CD4-positive, alpha-beta T cell treated with Interleukin-6 for 4 hours (primary cell): ENCODE data around the gene SULF2.

Source experiments
- DNase-seq: peaks from one replicate; pipeline ENCODE4 v3.0.0-alpha.2; 2020; ENCODE audit warnings: mixed read lengths

SULF2 gene

DNA sequence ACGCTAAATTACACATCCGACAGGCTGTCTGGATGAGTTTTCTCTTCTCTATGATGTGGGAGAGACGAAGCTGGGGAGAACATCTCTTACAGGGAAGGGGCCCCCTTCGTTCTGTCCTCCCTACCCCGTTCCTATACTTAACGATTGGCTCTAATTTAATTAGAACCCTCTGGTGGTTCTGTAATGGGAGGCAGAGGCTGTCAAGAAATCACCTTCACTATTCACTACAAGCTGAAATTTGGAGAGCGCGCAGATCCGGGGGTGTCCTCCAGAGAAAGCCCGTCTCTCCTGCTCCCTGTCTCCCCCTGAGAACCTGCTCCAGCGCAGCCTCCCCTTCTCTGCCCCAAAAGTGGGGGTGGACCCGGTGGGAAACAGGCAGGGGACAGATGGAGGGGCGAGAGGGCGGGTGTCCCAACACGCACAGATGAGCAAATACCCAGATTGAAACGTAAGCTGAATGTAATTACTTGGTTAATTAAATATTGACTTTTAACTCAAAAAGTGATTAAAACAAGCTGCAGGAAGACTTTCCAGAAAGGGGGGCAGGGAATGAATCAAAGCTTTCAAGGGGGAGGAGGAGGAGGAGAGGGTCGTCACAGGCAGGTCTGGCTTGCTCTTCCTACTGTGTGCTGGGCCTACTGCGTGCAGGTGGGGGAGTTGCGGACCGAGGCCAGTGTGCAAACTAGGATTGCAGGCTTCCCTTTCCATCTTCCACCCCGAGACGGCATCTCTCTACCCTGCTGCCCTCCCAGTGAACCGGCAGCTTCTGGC, 1.3 kb downstream of the SULF2 start:
- DNase-seq = no peak

DNA sequence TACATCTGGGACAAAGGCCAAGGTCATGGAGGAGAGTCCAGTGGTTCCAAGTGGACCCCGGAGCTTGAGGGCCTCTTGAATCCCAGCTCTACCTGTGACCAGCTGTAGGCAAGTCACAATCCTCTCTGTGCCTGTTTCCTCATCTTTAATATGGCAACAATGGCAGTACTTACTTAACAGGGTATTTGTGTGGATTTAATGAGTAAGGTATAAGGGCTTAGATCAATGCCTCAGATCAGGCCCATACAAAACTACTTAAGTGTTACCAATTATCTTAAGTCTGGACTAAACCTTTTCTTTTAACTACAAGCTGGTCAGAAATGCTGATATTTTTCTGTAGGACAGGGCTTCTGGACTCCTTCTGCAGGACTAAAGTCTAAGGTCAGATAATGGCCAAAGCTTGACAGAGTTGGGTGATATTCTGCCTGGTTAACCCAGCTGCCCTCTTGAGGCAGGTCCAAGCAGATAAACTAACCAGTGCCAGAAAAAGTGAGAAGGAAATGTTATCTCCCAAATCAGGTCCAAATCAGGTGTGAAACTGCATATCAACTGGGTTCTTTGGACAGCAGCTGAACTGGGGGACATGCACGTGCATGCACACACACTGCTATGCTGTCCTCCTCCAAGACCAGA, 2.2 kb downstream of the SULF2 start:
- no peak for DNase-seq

DNA sequence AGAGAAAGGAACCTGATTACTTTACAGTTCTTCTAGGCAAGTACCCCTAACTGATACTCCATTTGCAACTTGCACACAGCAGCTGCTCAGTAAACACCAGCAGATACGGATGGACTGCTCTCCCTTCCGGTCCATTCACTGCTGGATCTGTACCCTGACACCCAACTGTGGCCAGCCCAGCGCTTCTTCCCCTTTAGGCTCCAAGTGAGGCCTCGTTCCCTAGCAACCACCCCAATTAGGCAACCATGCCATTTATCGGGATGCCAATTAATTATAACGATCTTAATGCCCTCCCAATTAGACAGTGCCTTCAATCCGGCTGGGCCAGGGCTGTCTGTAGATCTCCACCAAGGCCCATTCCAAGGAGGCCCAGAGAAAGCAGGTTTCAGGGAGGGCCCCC, 3.2 kb downstream of the SULF2 start:
- no peak for DNase-seq

DNA sequence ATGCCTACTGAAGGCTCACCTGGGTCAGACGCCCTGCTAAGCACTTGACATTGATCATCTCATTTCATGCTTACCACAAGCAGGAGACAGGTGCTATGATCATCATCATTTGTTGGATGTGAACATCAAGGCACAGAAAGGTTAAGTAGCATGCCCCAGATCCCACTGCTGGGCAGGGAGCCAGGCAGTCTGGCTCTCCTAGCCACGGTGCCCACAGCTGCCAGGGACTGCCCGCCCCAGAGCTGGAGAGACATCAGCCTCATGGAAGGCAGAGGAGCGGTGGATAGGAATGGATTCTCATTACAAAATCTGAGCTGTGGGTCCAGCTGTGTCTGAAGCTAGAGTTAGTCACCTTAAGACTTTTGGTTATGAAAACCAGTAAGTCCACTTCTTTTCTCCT, 3.6 kb downstream of the SULF2 start:
- no peak for DNase-seq

DNA sequence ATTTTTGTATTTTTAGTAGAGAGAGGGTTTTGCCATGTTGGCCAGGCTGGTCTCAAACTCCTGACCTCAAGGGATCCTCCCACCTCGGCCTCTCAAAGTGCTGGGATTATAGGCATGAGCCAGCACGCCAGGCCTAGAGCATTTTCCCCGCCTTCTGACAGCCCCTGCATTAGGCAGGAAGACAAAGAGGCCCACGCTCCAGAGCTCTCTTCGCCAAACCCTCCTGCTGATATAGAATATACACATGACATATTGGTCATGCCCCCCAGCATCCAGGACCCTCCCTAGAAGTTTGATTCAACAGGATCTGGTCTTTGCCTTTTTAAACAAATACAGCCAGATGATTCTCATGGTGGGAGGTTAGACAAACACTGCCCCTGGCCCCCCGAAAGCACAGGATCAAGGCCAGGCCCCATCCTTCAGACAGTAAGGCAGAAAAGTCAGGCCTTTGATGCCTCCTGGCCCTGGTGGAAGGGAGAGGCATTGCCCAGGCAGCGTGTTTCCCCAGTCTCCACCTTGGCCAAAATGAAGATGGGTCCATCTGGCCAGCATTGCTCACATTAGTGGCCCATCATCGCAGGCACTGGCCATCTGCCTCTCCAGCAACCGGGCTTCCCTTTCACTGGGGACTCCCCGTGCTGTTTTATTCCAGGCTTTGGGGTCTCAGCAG, 4.4 kb downstream of the SULF2 start:
- DNase-seq = no peak

DNA sequence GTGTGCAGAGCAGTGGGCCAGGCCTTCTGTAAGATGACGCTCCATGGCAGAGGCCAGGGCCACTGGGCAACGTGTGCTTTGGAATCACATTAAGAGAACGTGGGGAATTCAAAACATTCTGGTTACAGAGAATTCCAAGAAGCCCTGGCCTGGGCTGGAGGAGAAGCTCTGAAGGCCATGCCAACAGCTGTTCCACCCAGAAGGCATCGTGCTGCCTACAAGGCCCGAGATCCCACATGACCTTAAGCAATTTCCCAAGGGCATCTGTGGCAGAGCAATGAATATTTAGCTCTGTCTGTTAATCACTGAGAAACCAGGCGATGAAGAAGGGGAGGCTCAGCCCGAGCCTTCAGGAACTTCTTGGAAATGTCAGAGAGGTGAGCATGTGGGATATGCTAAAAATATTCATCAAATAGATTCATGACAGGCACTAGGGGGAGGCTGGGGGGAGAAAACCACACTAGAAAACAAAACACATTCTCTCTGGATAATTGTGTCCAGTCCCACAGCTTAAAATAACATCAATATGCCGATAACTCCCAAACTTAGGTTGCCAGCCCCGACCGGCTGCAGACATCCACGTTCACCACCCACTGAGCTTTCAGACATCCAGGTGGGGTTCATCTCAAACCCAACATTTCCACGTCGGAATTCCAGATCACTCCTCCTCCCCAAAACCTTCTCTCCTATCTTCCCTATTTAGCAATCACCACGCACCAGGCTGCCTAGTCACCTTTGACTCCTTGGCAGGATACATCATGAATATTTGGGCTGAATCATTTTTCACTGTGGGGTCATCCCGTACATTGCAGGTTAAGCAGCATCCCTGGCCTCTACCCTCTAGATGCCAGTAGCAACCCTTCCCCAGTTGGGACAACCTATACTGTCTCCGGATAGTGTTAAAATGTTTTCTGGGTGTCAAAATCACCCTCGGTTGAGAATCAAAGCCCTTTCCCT, 6.6 kb downstream of the SULF2 start:
- no peak for DNase-seq

DNA sequence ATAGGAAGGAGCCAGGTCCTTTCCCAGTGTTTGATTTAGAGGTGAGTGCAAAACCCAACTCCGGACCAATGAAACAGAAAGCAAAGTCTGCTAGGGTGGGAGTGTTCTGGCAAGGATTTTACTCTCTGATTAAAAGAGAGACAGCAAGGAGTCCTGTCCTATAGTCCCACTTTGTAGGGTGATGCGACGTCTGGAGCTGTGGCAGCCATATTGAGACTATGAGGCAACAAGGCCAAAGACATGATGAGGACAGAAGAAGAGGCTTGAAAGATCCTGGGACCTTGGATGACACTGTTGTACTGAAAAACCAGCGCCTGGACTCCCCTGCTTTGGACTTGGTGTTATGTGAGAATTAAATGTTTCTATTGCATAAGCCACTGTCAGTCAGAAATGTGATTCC, 8.1 kb downstream of the SULF2 start:
- DNase-seq = no peak

DNA sequence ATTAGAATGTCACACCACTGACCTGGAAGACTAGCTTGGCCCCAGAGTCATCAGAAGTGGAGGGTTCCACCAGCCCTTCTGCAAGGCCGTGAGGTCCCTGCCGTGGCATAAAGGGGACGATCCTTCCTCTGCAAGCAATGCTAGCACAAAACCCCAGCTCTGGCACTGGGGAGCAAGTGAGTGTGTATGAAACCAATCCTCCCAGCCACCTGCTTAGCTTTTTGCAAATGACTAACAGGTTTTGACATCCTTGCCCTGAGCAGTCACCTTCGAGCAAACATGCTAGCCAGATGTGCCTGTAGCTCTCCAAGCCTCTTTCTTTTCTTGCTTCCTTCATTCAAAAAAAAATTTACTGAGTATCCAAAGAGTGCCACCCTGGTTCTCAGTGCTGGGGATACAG, 8.6 kb downstream of the SULF2 start:
- DNase-seq = no peak

DNA sequence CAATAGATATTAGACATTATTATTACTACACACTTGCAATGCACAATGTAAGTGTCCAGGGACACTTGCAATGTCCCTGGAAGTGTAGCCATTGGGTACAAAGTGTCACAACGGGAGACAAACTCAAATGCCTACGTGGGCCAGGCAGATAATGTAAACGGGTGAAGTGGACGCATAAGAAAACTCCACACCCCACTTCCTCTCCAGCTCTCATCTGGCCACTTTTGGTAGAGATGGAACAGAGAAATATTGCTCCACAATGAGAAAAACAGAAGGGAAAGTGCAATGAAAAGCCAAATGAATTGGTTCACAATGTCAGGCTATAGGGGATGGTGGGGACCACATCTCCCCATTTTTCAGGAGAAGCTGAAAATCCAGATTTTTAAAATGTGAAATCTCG, 9.4 kb downstream of the SULF2 start:
- DNase-seq = no peak

DNA sequence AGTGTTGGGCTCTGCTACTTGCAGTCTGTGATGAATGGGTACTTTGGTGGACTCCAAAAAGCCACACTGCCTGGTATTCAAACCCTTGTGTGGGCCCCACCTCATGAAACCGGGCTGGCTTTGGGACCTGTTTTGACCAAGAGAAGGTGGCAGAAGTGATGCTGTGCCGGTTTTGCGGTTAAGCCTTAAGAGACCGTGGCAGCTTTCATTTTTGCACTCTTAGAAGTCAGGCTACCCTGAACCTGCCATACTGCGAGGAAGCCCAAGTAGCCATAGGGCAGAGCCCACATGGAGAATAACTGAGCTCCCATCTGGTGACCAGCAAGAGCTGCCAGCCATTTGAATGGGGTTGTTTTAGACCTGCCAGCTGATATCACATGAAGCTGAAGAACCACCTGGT, 10.2 kb downstream of the SULF2 start:
- no peak for DNase-seq

DNA sequence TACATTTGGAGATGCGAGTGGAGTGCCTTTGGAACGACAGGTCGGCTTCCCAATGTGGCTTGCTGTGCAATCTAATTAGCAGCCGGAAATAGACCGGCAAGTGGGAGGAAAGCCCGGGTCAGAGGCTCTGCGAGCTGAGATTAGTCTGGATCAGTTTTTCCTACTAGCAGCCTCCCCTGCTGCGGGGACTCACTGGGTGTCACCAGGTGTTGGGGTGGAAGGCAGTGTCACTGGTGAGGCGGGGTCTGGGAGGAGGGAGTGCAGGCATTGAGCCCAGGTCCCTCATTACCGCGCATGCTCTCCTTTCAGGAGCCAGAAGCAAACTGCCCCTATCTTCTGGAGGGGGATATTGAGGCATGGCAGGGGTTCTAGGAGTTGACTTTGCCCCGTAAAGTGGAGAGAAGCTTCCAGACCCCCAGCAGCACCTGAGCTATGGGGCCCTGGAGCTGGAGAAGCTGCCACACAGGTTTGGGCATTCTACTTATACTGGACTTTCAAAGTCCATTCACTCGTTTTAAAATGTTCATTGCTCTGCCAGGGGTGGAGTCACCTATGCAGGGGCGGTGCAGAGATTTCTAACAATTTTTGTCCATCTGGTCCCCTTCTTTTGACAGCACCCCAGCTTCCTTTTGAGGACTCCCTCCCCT, 11.0 kb downstream of the SULF2 start:
- DNase-seq = no peak

DNA sequence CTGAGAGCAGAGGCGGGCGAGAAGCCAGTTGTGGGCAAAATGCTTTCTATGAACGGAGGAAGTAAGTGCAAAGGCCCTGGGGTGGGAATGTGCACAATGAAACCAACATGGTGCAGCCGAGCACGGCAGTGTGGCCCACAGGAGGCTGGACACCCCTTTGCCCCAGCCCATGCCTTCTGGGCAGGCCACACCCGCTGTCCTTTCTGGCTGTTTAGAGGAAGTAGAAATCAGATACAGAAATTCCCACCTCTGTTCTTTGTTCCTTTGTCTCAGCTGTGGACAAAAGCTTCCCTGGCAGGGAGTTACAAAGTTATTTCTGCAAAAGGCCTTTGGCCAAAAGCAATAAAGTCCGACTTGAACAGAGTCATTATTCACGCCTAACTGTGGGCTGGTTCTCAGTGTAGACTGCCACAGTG, 11.9 kb downstream of the SULF2 start:
- no peak for DNase-seq

DNA sequence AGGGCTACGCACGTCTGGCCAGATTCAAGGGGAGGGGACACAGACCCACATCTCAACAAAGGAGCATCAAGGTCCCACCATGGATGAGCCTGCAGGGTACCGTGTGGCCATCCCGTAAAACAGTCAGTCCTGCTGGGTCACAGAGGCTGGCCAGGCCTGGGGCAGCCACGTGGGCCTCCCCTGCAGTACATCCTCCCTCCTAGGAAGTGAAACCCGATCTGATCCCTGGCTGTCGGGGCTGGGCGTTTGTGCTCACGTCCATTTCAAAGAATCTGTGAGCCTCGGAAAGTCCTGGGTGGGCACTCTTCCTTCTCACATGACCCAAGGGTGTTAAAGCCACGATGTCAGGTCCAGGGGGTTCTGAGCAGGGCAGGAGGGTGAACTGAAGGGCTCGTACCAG, 14.3 kb downstream of the SULF2 start:
- DNase-seq = no peak

DNA sequence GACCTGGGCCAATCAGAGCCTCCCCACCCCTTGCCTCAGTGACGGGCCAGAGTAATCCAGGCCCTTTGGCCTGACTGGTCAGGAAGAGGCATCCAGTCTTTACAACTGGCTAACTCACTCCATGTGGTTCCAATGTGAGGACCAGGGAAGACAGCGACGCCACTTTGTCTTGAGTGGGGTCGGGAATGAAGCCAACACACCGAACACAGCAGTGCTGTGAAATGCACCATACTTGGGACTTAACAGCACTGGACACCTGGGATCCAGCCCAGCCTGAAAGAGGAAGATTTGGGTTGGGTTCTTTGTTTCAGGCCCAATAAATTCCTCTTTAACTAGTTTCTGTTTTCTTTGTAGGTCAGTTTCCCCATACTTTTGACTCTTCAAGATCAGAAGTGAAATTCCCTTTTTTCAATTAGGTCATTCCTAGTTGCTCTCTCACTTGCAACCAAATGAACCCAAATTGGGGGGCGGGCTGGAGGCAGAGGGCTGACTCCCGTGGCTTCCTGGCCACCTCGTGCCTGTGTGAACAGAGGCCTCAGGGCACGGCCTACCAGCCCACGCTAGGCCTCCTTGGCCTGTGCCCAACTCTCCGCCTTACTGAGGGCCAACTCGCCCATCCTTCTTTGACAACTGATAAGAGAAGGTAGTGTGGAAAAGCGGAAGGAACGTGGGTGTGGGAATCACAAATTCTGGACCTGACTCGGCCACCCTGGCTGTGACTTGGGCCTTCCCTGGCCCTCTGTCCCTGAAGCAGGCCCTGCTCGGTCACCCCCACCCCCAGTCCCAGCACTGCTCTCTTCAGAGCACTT, 17.1 kb downstream of the SULF2 start:
- DNase-seq = no peak

DNA sequence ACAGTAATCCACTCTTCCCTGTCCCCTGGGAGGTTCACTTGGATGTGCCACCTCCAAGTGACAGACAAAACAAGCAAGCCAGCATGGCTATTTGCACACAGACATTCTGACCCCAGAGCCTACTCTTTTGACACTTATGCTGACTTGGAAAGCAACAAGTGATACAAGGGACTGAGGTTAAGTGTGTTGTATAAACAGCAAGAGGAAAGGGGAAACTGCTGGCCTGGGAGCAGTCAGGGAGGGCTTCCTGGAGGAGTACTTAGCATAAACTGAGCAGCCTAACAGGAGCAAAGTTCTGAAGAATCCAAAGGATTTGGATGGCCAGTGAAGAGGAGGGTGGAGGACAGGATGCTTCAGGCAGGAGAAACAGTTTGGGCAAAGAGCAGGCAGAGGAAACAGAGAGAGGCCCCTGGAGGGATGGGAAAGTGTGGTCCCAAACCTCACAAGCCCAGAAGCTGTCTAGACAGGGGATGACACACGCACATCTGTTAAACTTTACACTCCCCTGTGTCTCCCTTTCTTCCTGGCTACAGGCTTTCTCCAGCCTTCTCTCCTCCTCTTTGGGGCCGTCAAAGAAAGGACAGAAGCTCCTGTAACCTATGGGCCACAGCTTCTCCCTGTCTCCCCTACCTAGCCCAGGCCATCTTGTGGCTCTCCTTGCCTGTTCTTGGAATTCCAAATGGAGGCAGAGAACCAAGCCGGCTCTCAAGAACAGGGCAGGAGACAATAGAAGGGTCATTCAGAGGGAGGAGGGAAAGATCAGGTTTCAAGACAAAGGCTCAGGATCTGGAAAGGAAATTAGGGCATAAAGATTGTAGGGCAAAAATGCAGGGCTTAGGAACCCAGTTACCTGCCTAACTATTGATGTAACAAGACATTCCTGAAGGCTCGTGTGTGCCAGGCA, 19.3 kb downstream of the SULF2 start:
- DNase-seq = no peak

DNA sequence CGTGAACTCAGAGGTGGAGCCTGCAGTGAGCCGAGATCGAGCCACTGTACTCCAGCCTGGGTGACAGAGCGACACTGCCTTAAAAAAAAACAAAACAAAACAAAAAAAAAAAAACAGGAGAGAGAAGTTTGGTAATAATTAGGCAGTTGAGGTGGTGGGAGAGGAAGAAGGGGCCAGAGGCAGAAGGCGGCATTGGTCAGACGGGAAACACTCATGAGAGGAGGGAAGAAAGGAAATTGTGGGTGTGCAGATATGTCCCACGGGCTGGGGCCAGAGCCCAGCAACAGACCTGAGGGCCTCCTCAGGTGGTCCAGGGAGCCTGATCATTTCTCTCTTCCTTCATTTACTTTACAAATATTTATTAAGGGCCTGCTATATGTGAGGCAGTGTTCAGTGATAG, 20.0 kb downstream of the SULF2 start:
- DNase-seq = no peak

DNA sequence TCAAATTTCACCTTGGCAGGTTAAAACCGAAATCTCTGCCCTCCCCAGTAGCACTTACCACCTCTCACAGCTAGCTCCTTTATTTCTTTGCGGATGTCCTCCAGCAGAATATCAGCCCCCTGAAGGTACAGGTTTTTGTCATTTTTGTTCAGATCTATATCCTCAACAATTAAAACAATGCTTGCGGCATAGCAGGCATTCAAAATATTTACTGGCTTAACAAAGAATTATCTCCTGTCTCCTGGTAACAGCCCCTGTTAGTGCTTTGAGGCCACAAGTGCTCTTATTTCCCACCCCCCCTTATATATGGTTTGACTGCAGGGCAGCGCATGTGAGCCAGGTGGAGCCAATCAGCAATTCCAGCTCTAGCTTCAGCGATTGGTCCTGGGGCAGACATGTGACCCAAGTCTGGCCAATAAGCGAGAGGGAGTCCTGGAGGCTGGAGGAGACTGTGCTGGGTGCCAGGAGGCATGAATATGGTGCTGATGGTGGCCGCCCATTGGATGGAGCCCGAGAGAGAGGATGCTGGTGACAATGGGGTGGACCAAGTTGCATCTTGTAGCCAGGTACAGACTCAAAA, 21.0 kb downstream of the SULF2 start:
- no peak for DNase-seq

DNA sequence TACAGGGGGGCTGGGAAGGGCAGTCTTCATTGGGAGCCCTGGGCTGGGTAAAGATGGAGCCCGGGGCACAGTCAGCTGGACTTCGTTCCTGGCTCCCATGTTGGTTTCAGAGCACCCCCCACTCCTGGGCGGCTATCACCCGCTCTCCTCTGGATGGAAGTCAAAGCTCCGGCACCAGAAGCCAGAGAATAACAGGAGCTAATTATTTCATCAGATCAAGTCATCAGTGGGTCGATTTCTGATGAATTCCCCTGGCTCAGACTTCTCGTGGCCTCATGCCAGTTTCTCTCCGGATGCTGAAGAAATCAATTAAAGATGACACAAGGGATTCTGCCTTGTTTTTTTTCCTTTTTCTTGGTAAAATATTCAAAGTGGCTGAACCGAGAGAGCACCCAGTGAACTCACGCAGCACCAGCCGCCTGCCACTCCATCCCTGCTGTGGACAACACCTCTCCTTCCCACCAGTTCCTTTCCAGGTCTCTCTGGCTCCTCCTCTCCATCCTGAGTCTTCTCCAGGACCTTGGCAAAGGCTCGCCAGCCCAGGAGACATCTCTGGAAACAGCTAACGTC, 22.5 kb downstream of the SULF2 start:
- DNase-seq = no peak

DNA sequence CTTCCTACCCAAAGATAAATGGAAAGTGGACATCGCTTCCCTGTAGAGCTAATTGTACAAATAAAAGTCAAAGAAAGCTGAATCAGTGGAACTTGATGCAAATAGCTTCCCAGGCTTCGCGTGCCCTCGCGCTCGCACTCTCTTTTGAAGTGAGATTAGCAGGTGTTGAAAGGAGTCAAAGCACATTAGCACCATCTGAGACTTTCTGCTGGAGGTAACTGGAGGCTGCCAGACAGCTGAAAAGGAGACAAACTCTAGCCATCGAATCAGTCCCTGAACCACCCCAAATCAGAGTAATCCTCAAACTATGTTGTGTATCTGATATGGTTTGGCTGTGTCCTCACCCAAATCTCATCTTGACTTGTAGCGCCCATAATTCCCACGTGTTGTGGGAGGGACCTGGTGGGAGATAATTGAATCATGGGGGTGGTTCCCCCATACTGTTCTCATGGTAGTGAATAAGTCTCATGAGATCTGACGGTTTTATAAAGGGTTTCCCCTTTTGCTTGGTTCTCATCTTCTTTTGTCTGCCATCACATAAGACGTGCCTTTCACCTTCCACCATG, 23.7 kb downstream of the SULF2 start:
- DNase-seq = no peak
